Body of pancreas (tissue), 4 donors: ENCODE results near the gene DHODH.

Source experiments
- POLR2A ChIP-seq, 3 donors: fragments of 450-650 bp; IDR thresholded peaks; one replicate each; pipeline ENCODE4 v1.6.1; 2016; ENCODE audit warnings: antibody characterized with exemption in 3 of 3, mild to moderate bottlenecking in 2 of 3
- TF ChIP-seq, protein P1 (sequence below), 7 experiments: fragments of 450-650 bp in 4 of 7; fragments of 200-600 bp in 3 of 7; sonication (generic) in 3 of 7; IDR thresholded peaks; one replicate each; pipeline ENCODE4 v1.5.1; 2016 to 2019; ENCODE audit warnings: antibody characterized with exemption in 7 of 7

DNA sequence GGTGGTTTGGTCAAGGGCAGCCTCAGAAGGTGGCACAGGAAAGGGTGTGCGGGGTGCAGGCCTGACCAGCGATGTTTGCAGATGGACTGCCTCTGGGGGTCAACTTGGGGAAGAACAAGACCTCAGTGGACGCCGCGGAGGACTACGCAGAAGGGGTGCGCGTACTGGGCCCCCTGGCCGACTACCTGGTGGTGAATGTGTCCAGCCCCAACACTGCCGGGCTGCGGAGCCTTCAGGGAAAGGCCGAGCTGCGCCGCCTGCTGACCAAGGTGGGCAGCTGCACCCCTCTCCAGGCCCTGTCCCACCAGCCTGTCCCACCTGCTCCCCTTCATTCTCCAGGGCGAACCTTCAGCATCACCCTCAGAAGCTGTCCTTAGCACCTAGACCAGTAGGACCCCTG is 12.5 kb downstream of the DHODH start:
- TF ChIP-seq, protein P1, sequence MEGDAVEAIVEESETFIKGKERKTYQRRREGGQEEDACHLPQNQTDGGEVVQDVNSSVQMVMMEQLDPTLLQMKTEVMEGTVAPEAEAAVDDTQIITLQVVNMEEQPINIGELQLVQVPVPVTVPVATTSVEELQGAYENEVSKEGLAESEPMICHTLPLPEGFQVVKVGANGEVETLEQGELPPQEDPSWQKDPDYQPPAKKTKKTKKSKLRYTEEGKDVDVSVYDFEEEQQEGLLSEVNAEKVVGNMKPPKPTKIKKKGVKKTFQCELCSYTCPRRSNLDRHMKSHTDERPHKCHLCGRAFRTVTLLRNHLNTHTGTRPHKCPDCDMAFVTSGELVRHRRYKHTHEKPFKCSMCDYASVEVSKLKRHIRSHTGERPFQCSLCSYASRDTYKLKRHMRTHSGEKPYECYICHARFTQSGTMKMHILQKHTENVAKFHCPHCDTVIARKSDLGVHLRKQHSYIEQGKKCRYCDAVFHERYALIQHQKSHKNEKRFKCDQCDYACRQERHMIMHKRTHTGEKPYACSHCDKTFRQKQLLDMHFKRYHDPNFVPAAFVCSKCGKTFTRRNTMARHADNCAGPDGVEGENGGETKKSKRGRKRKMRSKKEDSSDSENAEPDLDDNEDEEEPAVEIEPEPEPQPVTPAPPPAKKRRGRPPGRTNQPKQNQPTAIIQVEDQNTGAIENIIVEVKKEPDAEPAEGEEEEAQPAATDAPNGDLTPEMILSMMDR (IDR thresholded peaks at IDR 0.05) = no peak
- no peak for TF ChIP-seq POLR2A (IDR thresholded peaks at IDR 0.05)
